Thyroid gland (tissue), 4 donors: ENCODE measurements around the gene DDX19B. TPM values are rescaled to one million over a fixed set of nuclear protein-coding genes. Genes with fewer than 3 reads are reported as not detected.

Experiments used
- DNase-seq, 2 donors: peaks; one replicate each; pipeline ENCODE4 v3.0.0-alpha.2; 2019
- H3K27ac ChIP-seq, 3 donors: fragments of 200-600 bp; sonication (generic); 1 replicate in 2 of 3; 2 replicates in 1 of 3; pipeline ENCODE4 v1.5.1; 2016 to 2019; ENCODE audit warnings: mild to moderate bottlenecking in 1 of 3, moderate library complexity in 1 of 3
- H3K27me3 ChIP-seq: fragments of 200-600 bp; sonication (generic); one replicate; pipeline ENCODE4 v1.5.1; 2019
- H3K36me3 ChIP-seq, 2 donors: fragments of 200-600 bp; sonication (generic); one replicate each; pipeline ENCODE4 v1.5.1; 2016 to 2019
- H3K4me1 ChIP-seq, 2 donors: fragments of 200-600 bp; sonication (generic); one replicate each; pipeline ENCODE4 v1.5.1; 2017 to 2019
- H3K4me3 ChIP-seq, 3 donors: fragments of 200-600 bp; sonication (generic); replicated peaks in 1 of 3; 1 replicate in 2 of 3; 2 replicates in 1 of 3; pipeline ENCODE4 v1.5.1; 2016; ENCODE audit warnings: mild to moderate bottlenecking in 1 of 3
- H3K9me3 ChIP-seq: fragments of 200-600 bp; sonication (generic); one replicate; pipeline ENCODE4 v1.5.1; 2017
- POLR2A ChIP-seq, 2 donors: fragments of 450-650 bp; IDR thresholded peaks; one replicate each; pipeline ENCODE4 v1.6.1; 2017; ENCODE audit warnings: antibody characterized with exemption in 2 of 2, mild to moderate bottlenecking in 2 of 2, moderate library complexity in 1 of 2
- WGBS, 2 donors: methylation state at CpG; one replicate each; pipeline ENCODE4 v1.1.5; 2017; 5-methylcytosine and 5-hydroxymethylcytosine counted together
- intact Hi-C: fragments of 100-400 bp; cut with DNase I; formaldehyde crosslinking; loops from one replicate; pipeline ENCODE4 v1.15.1; 2023
- small RNA-seq: library from RNA; depleted of rRNA; stranded (forward); fragments of <200 nt; gene quantifications from one replicate; pipeline ENCODE3, GENCODE V24; 2016
- total RNA-seq, 4 donors: library from RNA; depleted of rRNA; stranded (reverse); fragments of >200 nt; gene quantifications; one replicate each; pipeline ENCODE4 v1.2.3, GENCODE V29; 2016
- TF ChIP-seq, protein P1 (sequence below), 6 experiments: fragments of 200-600 bp in 3 of 6; fragments of 450-650 bp in 3 of 6; sonication (generic) in 3 of 6; IDR thresholded peaks; one replicate each; pipeline ENCODE4 v1.5.1; 2016 to 2019; ENCODE audit warnings: antibody characterized with exemption in 6 of 6, mild to moderate bottlenecking in 2 of 6, inconsistent platforms in 1 of 6, moderate library complexity in 1 of 6

Gene DDX19B
- total RNA-seq, 4 donors from 2014 or later: 35.8 to 53.6 (median 44.9) TPM

DNA sequence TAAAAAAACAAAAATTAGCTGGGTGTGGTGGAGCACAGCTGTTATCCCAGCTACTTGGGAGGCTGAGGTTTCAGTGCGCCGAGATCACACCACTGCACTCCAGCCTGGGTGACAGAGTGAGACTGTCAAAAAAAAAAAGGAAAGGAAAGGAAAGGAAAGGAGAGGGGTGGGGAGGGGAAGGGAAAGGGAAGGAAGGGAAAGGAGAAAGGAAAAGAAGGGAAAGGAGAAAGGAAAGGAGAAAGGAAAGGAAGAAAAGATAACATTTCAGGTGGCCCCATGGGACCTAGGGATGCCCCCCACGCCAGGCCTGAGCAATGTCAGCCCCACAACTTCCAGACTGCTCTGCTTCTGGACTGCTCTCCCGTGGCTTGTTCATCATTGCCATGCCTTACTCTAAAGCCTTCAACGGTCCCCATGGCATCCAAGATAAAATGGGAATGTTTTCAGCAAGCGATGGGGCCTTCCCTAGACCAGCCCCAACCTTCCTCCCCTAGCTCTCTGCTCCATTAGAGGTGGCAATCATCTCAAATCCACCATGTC, 84.5 kb downstream of the DDX19B start:
- intact Hi-C loops: loop anchor here (5.0 kb wide), 1 partner anchor 69 kb away; the partner anchor contains the start of gene FCSK
- WGBS, 2 donors: 94 to 95% methylated on average over 6 of the region's 6 CpGs
- Histone ChIP-seq H3K9me3 (no peaks in the 10 kb centered on the region), H3K27ac (no peak overlapping the region), H3K27me3 (no peaks in the 10 kb centered on the region), H3K36me3 (no peaks in the 10 kb centered on the region), H3K4me1 (peaks cover 8 to 10% of the 10 kb centered on the region in 2 donors), H3K4me3 (no peak overlapping the region)
- no peak for DNase-seq
- no peak for TF ChIP-seq POLR2A (IDR thresholded peaks at IDR 0.05)
- TF ChIP-seq, protein P1, sequence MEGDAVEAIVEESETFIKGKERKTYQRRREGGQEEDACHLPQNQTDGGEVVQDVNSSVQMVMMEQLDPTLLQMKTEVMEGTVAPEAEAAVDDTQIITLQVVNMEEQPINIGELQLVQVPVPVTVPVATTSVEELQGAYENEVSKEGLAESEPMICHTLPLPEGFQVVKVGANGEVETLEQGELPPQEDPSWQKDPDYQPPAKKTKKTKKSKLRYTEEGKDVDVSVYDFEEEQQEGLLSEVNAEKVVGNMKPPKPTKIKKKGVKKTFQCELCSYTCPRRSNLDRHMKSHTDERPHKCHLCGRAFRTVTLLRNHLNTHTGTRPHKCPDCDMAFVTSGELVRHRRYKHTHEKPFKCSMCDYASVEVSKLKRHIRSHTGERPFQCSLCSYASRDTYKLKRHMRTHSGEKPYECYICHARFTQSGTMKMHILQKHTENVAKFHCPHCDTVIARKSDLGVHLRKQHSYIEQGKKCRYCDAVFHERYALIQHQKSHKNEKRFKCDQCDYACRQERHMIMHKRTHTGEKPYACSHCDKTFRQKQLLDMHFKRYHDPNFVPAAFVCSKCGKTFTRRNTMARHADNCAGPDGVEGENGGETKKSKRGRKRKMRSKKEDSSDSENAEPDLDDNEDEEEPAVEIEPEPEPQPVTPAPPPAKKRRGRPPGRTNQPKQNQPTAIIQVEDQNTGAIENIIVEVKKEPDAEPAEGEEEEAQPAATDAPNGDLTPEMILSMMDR (IDR thresholded peaks at IDR 0.05): no peak

Small RNA genes within 50 kb of the gene (small RNA-seq; reads per million reads assigned to genes)
- gene RN7SL279P: not detected

Other genes starting within 250 kb of the DDX19B start
- 10 to 100 TPM; 22.6 to 41.9 (median 29.7) TPM for gene PDPR, start 184.9 kb upstream of the DDX19B start, total RNA-seq
- under 1 TPM in 2 of 4 donors, not detected in 2; 0.22 to 0.81 TPM for gene CLEC18C, start 125.4 kb upstream of the DDX19B start, total RNA-seq
- 10 to 100 TPM; 22.5 to 47.7 (median 24.3) TPM for gene EXOSC6, start 47.2 kb upstream of the DDX19B start, total RNA-seq
- gene AARS1, start 9.7 kb upstream of the DDX19B start, total RNA-seq: 100 to 1,000 TPM in 3 of 4 donors, 10 to 100 TPM in 1; 84.8 to 268 (median 192) TPM
- gene DDX19A, start 47.7 kb downstream of the DDX19B start, total RNA-seq: 100 to 1,000 TPM in 1 of 4 donors, 10 to 100 TPM in 3; 52.5 to 100 (median 66.1) TPM
- gene ST3GAL2, start 139.9 kb downstream of the DDX19B start, total RNA-seq: 10 to 100 TPM; 11.2 to 17.4 (median 11.8) TPM
- gene FCSK, start 155.4 kb downstream of the DDX19B start, total RNA-seq: 10 to 100 TPM; 20.3 to 40.2 (median 24.5) TPM
- gene COG4, start 224.4 kb downstream of the DDX19B start, total RNA-seq: 10 to 100 TPM; 39.6 to 88.4 (median 66.7) TPM
- 100 to 1,000 TPM in 2 of 4 donors, 10 to 100 TPM in 2; 74.2 to 142 (median 112) TPM for gene SF3B3, start 224.6 kb downstream of the DDX19B start, total RNA-seq